Measurements from ENCODE around the gene GAPDHS.

The GAPDHS gene

GRCh38 chr19:35592226-35592625 is 59.0 kb downstream of the GAPDHS start:
- TF ChIP-seq GATA3 (IDR thresholded peaks at IDR 0.05; ENCODE audit: low read depth, low read length) (no peak), GATA2 (IDR thresholded peaks at IDR 0.05; ENCODE audit: low read depth, low read length) (no peak)

Data from SH-SY5Y (cell line).